ENCODE results near the gene AVPR2. TPM values are rescaled to one million over a fixed set of nuclear protein-coding genes. Genes with fewer than 3 reads are reported as not detected.

AVPR2 gene
- total and polyA plus RNA-seq, 4 donors = 0.05 TPM; not detected in 3

DNA sequence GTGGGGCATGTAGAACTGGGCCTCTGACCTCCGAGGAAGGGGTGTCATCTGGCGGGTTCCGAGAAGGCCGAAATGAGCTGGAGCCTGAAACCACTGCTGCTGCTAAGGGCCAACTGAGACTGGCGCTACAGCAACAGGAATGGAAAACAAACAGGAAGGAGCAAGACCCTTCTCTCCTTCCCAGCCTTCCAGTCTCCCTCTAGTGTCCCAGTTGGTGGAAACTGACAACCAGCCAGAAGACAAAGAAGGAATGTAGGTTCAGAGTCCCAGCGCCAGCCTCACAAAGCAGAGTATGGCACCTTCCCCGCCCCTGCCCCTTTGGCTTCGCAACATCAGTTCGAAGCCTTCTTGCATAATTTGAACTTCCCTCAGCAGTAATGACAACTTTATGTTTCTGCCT is 49.8 kb upstream of the AVPR2 start:
- peaks cover 0 to 3% (median 0%) of the 10 kb centered on the region in 4 donors for H3K27me3 ChIP-seq (ENCODE audit: control insufficient read depth in 4 of 4, insufficient read depth in 4 of 4, low read length in 3 of 4)
- DNase-seq (ENCODE audit: low spot score) = no peak
- no peak overlapping the region for H3K9ac ChIP-seq (ENCODE audit: low read depth in 1 of 2, low read length in 2 of 2)
- no peak overlapping the region for H3K27ac ChIP-seq (ENCODE audit: low read depth in 1 of 2, low read length in 2 of 2)
- H3K36me3 ChIP-seq (ENCODE audit: control insufficient read depth in 4 of 4, insufficient read depth in 3 of 4, low read depth in 1 of 4, low read length in 3 of 4) = no peaks in the 10 kb centered on the region
- TF ChIP-seq, protein P1, sequence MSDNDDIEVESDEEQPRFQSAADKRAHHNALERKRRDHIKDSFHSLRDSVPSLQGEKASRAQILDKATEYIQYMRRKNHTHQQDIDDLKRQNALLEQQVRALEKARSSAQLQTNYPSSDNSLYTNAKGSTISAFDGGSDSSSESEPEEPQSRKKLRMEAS (IDR thresholded peaks at IDR 0.05) = no peak
- TF ChIP-seq SP1 (IDR thresholded peaks at IDR 0.05) (no peak), RAD21 (IDR thresholded peaks at IDR 0.05) (no peak), FOXA1 (IDR thresholded peaks at IDR 0.05) (no peak), EGR1 (IDR thresholded peaks at IDR 0.05; ENCODE audit: low read depth in 2 of 2) (no peak), HNF4G (IDR thresholded peaks at IDR 0.05) (no peak), JUND (IDR thresholded peaks at IDR 0.05) (no peak), RXRA (IDR thresholded peaks at IDR 0.05) (no peak), TAF1 (conservative IDR thresholded peaks at IDR 0.05) (no peak), YY1 (IDR thresholded peaks at IDR 0.05) (no peak), GABPA (IDR thresholded peaks at IDR 0.05 in 1 of 2, conservative IDR thresholded peaks at IDR 0.05 in 1 of 2) (no peak), NR2F2 (IDR thresholded peaks at IDR 0.05) (no peak), HNF4A (conservative IDR thresholded peaks at IDR 0.05) (no peak), FOXA2 (IDR thresholded peaks at IDR 0.05) (no peak)
- TF ChIP-seq, protein P2, sequence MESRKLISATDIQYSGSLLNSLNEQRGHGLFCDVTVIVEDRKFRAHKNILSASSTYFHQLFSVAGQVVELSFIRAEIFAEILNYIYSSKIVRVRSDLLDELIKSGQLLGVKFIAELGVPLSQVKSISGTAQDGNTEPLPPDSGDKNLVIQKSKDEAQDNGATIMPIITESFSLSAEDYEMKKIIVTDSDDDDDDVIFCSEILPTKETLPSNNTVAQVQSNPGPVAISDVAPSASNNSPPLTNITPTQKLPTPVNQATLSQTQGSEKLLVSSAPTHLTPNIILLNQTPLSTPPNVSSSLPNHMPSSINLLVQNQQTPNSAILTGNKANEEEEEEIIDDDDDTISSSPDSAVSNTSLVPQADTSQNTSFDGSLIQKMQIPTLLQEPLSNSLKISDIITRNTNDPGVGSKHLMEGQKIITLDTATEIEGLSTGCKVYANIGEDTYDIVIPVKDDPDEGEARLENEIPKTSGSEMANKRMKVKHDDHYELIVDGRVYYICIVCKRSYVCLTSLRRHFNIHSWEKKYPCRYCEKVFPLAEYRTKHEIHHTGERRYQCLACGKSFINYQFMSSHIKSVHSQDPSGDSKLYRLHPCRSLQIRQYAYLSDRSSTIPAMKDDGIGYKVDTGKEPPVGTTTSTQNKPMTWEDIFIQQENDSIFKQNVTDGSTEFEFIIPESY (IDR thresholded peaks at IDR 0.05) = no peak
- TF ChIP-seq, protein P3, sequence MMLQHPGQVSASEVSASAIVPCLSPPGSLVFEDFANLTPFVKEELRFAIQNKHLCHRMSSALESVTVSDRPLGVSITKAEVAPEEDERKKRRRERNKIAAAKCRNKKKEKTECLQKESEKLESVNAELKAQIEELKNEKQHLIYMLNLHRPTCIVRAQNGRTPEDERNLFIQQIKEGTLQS (IDR thresholded peaks at IDR 0.05) = no peak
- TF ChIP-seq, protein P4, sequence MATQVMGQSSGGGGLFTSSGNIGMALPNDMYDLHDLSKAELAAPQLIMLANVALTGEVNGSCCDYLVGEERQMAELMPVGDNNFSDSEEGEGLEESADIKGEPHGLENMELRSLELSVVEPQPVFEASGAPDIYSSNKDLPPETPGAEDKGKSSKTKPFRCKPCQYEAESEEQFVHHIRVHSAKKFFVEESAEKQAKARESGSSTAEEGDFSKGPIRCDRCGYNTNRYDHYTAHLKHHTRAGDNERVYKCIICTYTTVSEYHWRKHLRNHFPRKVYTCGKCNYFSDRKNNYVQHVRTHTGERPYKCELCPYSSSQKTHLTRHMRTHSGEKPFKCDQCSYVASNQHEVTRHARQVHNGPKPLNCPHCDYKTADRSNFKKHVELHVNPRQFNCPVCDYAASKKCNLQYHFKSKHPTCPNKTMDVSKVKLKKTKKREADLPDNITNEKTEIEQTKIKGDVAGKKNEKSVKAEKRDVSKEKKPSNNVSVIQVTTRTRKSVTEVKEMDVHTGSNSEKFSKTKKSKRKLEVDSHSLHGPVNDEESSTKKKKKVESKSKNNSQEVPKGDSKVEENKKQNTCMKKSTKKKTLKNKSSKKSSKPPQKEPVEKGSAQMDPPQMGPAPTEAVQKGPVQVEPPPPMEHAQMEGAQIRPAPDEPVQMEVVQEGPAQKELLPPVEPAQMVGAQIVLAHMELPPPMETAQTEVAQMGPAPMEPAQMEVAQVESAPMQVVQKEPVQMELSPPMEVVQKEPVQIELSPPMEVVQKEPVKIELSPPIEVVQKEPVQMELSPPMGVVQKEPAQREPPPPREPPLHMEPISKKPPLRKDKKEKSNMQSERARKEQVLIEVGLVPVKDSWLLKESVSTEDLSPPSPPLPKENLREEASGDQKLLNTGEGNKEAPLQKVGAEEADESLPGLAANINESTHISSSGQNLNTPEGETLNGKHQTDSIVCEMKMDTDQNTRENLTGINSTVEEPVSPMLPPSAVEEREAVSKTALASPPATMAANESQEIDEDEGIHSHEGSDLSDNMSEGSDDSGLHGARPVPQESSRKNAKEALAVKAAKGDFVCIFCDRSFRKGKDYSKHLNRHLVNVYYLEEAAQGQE (IDR thresholded peaks at IDR 0.05) = no peak
- TF ChIP-seq, protein P5, sequence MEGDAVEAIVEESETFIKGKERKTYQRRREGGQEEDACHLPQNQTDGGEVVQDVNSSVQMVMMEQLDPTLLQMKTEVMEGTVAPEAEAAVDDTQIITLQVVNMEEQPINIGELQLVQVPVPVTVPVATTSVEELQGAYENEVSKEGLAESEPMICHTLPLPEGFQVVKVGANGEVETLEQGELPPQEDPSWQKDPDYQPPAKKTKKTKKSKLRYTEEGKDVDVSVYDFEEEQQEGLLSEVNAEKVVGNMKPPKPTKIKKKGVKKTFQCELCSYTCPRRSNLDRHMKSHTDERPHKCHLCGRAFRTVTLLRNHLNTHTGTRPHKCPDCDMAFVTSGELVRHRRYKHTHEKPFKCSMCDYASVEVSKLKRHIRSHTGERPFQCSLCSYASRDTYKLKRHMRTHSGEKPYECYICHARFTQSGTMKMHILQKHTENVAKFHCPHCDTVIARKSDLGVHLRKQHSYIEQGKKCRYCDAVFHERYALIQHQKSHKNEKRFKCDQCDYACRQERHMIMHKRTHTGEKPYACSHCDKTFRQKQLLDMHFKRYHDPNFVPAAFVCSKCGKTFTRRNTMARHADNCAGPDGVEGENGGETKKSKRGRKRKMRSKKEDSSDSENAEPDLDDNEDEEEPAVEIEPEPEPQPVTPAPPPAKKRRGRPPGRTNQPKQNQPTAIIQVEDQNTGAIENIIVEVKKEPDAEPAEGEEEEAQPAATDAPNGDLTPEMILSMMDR (IDR thresholded peaks at IDR 0.05; ENCODE audit: low read depth, low read length, missing input control) = no peak
- peaks cover 0 to 4% (median 0%) of the 10 kb centered on the region in 4 donors for H3K9me3 ChIP-seq (ENCODE audit: control insufficient read depth in 4 of 4, low read length in 3 of 4)
- H3K4me1 ChIP-seq (ENCODE audit: control insufficient read depth in 4 of 4, insufficient read depth in 4 of 4, low read length in 3 of 4) = no peaks in the 10 kb centered on the region
- 79% methylated on average over 9 of the region's 9 CpGs for WGBS
- H3K4me3 ChIP-seq (ENCODE audit: low read depth in 1 of 3, low read length in 3 of 3) = no peak overlapping the region
